Osteocyte (in vitro differentiated cells): ENCODE results near the gene UPF2. TPM values are rescaled to one million over a fixed set of nuclear protein-coding genes. Genes with fewer than 3 reads are reported as not detected.
"Not testable (repeated sequence)": the region's sequence is repeated elsewhere in the genome, so short reads cannot be mapped to it uniquely, and the experiment has no call there.

Experiments used
- DNase-seq: peaks from one replicate; pipeline ENCODE4 v3.0.0; 2021; ENCODE audit warnings: mixed read lengths; ENCODE audit not compliant: unreplicated experiment; ENCODE audit errors: extremely low spot score
- H3K27ac Mint-ChIP-seq: one replicate; pipeline ENCODE4 v1.8.0; 2021; ENCODE audit warnings: mild to moderate bottlenecking, mixed read lengths; ENCODE audit not compliant: unreplicated experiment
- H3K27me3 Mint-ChIP-seq: one replicate; pipeline ENCODE4 v1.8.0; 2021; ENCODE audit warnings: mixed read lengths; ENCODE audit not compliant: unreplicated experiment
- H3K36me3 Mint-ChIP-seq: one replicate; pipeline ENCODE4 v1.8.0; 2021; ENCODE audit warnings: mixed read lengths; ENCODE audit not compliant: unreplicated experiment
- H3K4me1 Mint-ChIP-seq: one replicate; pipeline ENCODE4 v1.8.0; 2021; ENCODE audit warnings: mixed read lengths; ENCODE audit not compliant: unreplicated experiment
- H3K4me3 Mint-ChIP-seq: one replicate; pipeline ENCODE4 v1.8.0; 2021; ENCODE audit warnings: mild to moderate bottlenecking, moderate library complexity, mixed read lengths; ENCODE audit not compliant: unreplicated experiment
- H3K9me3 Mint-ChIP-seq: one replicate; pipeline ENCODE4 v1.8.0; 2021; ENCODE audit warnings: mixed read lengths; ENCODE audit not compliant: unreplicated experiment
- CTCF ChIP-seq: fragments of 200-600 bp; sonication (generic); IDR thresholded peaks from 2 replicates; pipeline ENCODE4 v1.5.0; 2021; ENCODE audit warnings: antibody characterized with exemption, mild to moderate bottlenecking, moderate library complexity
- total RNA-seq: library from RNA; stranded (reverse); gene quantifications from 2 replicates; pipeline ENCODE4 v1.2.1, GENCODE V29; 2021

The UPF2 gene
- total RNA-seq, 1 donor from 2014 or later: 20.5 TPM

- H3K27me3 Mint-ChIP-seq: no peaks in the 10 kb centered on the region
- peaks cover 22% of the 10 kb centered on the region for H3K36me3 Mint-ChIP-seq
- DNase-seq: no peak
- H3K9me3 Mint-ChIP-seq: peaks cover 15% of the 10 kb centered on the region
- TF ChIP-seq CTCF: no peak
- H3K27ac Mint-ChIP-seq: no peak overlapping the region
- peaks cover 5% of the 10 kb centered on the region for H3K4me1 Mint-ChIP-seq
- H3K4me3 Mint-ChIP-seq: no peak overlapping the region
Observed at GRCh38 chr10:12013926-12014325, 28.7 kb downstream of the UPF2 start.

DNA sequence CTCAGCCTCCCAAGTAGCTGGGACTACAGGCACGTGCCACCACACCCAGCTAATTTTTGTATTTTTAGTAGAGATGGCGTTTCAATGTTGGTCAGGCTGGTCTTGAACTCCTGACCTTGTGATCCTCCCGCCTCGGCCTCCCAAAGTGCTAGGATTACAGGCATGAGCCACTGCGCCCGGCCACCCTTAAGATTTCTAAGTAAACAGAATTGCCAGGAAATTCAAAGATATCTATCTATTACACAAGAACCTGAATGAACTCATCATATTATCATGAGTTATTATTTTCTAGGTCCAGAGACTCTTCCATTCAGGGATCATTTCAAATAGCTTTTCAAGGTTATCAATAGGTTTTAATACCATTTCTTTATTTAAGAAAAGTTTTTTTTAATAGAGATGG, 29.2 kb downstream of the UPF2 start:
- H3K4me3 Mint-ChIP-seq, H3K27me3 Mint-ChIP-seq, DNase-seq, H3K27ac Mint-ChIP-seq, H3K4me1 Mint-ChIP-seq: not testable (repeated sequence)
- H3K36me3 Mint-ChIP-seq: peaks cover 25% of the 10 kb centered on the region
- peaks cover 17% of the 10 kb centered on the region for H3K9me3 Mint-ChIP-seq

GRCh38 chr10:12010353-12010752, 32.3 kb downstream of the UPF2 start:
- H3K9me3 Mint-ChIP-seq: peaks cover 17% of the 10 kb centered on the region
- peaks cover 35% of the 10 kb centered on the region for H3K36me3 Mint-ChIP-seq
- TF ChIP-seq CTCF: no peak
- H3K27ac Mint-ChIP-seq: no peak overlapping the region
- DNase-seq: no peak
- no peak overlapping the region for H3K4me3 Mint-ChIP-seq
- no peaks in the 10 kb centered on the region for H3K27me3 Mint-ChIP-seq
- no peaks in the 10 kb centered on the region for H3K4me1 Mint-ChIP-seq

- H3K4me3 Mint-ChIP-seq, H3K27ac Mint-ChIP-seq, DNase-seq, H3K4me1 Mint-ChIP-seq, H3K27me3 Mint-ChIP-seq: not testable (repeated sequence)
- H3K36me3 Mint-ChIP-seq: peaks cover 43% of the 10 kb centered on the region
- peaks cover 17% of the 10 kb centered on the region for H3K9me3 Mint-ChIP-seq
Observed at GRCh38 chr10:12008842-12009241, 33.8 kb downstream of the UPF2 start.

GRCh38 chr10:12006671-12007070, 35.9 kb downstream of the UPF2 start:
- no peak overlapping the region for H3K4me3 Mint-ChIP-seq
- H3K4me1 Mint-ChIP-seq: no peaks in the 10 kb centered on the region
- DNase-seq: no peak
- no peak overlapping the region for H3K27ac Mint-ChIP-seq
- H3K9me3 Mint-ChIP-seq: peaks cover 17% of the 10 kb centered on the region
- peaks cover 54% of the 10 kb centered on the region for H3K36me3 Mint-ChIP-seq
- no peaks in the 10 kb centered on the region for H3K27me3 Mint-ChIP-seq
- no peak for TF ChIP-seq CTCF

GRCh38 chr10:11993834-11994468, 48.7 kb downstream of the UPF2 start:
- no peak overlapping the region for H3K27ac Mint-ChIP-seq
- H3K4me3 Mint-ChIP-seq: no peak overlapping the region
- H3K27me3 Mint-ChIP-seq: no peaks in the 10 kb centered on the region
- no peaks in the 10 kb centered on the region for H3K9me3 Mint-ChIP-seq
- DNase-seq: no peak
- no peaks in the 10 kb centered on the region for H3K4me1 Mint-ChIP-seq
- no peak for TF ChIP-seq CTCF
- H3K36me3 Mint-ChIP-seq: peaks cover 31% of the 10 kb centered on the region
